ENCODE data around the gene CUL5. TPM values are rescaled to one million over a fixed set of nuclear protein-coding genes. Genes with fewer than 3 reads are reported as not detected.

CUL5 gene
- total RNA-seq, 6 donors from 2014 or later: 12.5 to 35.5 (median 24.1) TPM

DNA sequence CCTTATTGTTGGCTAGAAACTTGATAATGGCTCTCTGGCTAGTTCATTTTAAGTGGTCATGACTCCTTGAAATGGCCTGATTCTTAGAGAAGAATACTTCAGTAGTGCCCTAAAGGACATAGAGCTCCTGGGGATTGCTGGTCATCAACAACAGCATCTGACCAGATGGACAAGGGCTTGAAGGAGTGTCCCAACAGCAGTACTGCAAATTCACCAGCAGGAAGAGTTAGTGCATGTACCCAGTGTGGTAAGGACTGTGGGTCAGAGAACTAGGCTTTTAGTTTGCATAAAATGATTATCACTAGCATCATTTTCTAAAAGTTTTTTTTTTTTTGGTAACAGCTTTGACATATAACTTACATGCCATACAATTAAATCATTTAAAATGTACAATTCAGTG lies 39.5 kb upstream of the CUL5 start:
- TF ChIP-seq POLR2A (IDR thresholded peaks at IDR 0.05) (no peak), EP300 (IDR thresholded peaks at IDR 0.05) (no peak), POLR2AphosphoS5 (IDR thresholded peaks at IDR 0.05) (no peak)
- TF ChIP-seq, protein P1, sequence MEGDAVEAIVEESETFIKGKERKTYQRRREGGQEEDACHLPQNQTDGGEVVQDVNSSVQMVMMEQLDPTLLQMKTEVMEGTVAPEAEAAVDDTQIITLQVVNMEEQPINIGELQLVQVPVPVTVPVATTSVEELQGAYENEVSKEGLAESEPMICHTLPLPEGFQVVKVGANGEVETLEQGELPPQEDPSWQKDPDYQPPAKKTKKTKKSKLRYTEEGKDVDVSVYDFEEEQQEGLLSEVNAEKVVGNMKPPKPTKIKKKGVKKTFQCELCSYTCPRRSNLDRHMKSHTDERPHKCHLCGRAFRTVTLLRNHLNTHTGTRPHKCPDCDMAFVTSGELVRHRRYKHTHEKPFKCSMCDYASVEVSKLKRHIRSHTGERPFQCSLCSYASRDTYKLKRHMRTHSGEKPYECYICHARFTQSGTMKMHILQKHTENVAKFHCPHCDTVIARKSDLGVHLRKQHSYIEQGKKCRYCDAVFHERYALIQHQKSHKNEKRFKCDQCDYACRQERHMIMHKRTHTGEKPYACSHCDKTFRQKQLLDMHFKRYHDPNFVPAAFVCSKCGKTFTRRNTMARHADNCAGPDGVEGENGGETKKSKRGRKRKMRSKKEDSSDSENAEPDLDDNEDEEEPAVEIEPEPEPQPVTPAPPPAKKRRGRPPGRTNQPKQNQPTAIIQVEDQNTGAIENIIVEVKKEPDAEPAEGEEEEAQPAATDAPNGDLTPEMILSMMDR (IDR thresholded peaks at IDR 0.05): no peak
- DNase-seq: no peak
- no peak for ATAC-seq (ENCODE audit: low FRiP score in 2 of 2)
- H3K27ac ChIP-seq: no peak overlapping the region
- H3K4me1 ChIP-seq: no peaks in the 10 kb centered on the region
- H3K9me3 ChIP-seq: no peaks in the 10 kb centered on the region
- no peaks in the 10 kb centered on the region for H3K27me3 ChIP-seq
- no peak overlapping the region for H3K4me3 ChIP-seq
- H3K36me3 ChIP-seq: no peaks in the 10 kb centered on the region

DNA sequence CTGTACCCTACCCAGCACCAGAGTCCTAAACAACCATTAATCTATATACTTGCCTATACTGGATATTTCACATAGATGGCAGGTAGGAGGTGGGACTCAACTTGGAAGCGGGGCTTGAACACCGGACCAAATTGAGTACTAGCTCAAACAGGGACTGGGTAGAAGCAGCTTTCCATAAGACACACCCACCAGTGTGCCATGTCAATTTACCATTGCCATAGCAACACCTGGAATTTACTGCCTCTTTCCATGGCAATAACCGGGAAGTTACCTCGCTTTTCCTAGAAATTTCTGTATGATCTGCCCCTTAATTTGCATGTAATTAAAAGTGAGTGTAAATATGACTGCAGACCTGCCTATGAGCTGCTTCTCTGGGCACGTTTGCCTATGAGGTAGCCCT lies 38.6 kb upstream of the CUL5 start:
- DNase-seq (no peak), ATAC-seq (ENCODE audit: low FRiP score in 2 of 2) (no peak)
- TF ChIP-seq POLR2A (IDR thresholded peaks at IDR 0.05): no peak
- TF ChIP-seq, protein P1 (IDR thresholded peaks at IDR 0.05): no peak
- TF ChIP-seq POLR2AphosphoS5 (IDR thresholded peaks at IDR 0.05): no peak
- no peak for TF ChIP-seq EP300 (IDR thresholded peaks at IDR 0.05)
- WGBS, 2 donors: 87% methylated on average over 5 of the region's 5 CpGs
- H3K9me3 ChIP-seq: no peaks in the 10 kb centered on the region
- no peak overlapping the region for H3K4me3 ChIP-seq
- H3K4me1 ChIP-seq: no peaks in the 10 kb centered on the region
- H3K27ac ChIP-seq: no peak overlapping the region
- H3K36me3 ChIP-seq: no peaks in the 10 kb centered on the region
- no peaks in the 10 kb centered on the region for H3K27me3 ChIP-seq

DNA sequence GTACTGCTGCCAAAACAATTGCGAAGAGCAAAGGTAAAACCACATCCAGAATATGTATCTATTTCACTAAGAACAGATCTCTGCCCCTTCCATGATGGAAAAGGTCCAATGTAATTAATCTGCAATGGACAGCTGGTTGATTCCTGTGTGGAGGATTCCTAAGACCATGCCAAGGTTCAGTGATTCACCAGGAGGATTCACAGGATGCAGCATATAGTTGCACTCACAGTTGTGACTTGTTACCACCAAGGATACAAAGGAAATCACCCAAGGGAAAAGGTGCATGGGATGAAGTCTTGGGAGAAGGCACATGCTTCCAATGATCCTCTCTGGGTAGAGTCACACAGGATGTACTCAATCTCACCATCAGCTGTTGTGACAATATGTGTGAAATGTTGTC lies 35.1 kb upstream of the CUL5 start:
- Histone ChIP-seq H3K27me3 (no peaks in the 10 kb centered on the region), H3K27ac (no peak overlapping the region), H3K36me3 (no peaks in the 10 kb centered on the region), H3K4me1 (no peaks in the 10 kb centered on the region), H3K9me3 (no peaks in the 10 kb centered on the region), H3K4me3 (no peak overlapping the region)
- ATAC-seq (ENCODE audit: low FRiP score in 2 of 2) (no peak), DNase-seq (no peak)
- WGBS, 2 donors: 92 to 96% methylated on average over 1 of the region's 1 CpG
- TF ChIP-seq EP300 (IDR thresholded peaks at IDR 0.05): no peak
- TF ChIP-seq POLR2A (IDR thresholded peaks at IDR 0.05): no peak
- TF ChIP-seq, protein P1 (IDR thresholded peaks at IDR 0.05): no peak
- TF ChIP-seq POLR2AphosphoS5 (IDR thresholded peaks at IDR 0.05): no peak

DNA sequence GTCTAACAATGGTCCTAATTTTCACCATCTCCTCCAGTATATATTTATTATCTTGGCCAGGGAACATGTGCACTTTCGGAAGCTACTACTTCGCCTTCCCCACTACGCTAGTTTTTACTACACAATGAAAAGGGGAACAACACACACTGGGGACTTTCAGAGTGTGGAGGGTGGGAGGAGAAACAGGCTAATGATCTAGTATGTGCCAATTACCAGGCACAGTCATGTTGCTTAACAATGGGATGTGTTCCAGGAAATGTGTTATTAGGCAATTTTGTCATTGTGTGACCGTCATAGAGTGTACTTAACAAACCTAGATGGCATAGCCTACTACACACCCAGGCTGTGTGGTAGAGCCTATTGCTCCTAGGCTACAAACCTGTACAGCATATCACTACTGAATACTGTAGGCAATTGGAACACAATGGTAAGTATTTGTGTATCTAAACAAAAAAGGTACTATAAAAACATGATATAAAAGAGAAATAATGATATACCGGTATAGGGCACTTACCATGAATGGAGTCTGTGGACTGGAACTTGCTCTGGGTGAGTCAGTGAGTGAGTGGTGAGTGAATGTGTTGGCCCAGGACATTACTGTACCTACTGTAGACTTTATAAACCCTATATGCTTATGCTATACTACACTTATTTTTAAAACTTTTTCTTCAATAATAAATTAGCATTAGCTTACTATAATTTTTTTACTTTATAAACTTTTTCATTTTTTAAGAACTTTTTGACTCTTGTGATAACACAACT lies 20.1 kb upstream of the CUL5 start:
- Histone ChIP-seq H3K27ac (no peak overlapping the region), H3K4me3 (no peak overlapping the region), H3K27me3 (no peaks in the 10 kb centered on the region), H3K4me1 (no peaks in the 10 kb centered on the region), H3K9me3 (no peaks in the 10 kb centered on the region), H3K36me3 (no peaks in the 10 kb centered on the region)
- peak in 1 of 2 donors; percentile 75 for ATAC-seq (ENCODE audit: low FRiP score in 2 of 2)
- peak in 1 of 2 donors; percentile 28 for DNase-seq
- TF ChIP-seq, protein P1 (IDR thresholded peaks at IDR 0.05): no peak
- peak in 1 of 2 donors; percentile 79 for TF ChIP-seq POLR2AphosphoS5 (IDR thresholded peaks at IDR 0.05)
- no peak for TF ChIP-seq POLR2A (IDR thresholded peaks at IDR 0.05)
- TF ChIP-seq EP300 (IDR thresholded peaks at IDR 0.05): peak in 1 of 4 donors; percentile 32
- 66% methylated on average over 5 of the region's 5 CpGs for WGBS, 2 donors

DNA sequence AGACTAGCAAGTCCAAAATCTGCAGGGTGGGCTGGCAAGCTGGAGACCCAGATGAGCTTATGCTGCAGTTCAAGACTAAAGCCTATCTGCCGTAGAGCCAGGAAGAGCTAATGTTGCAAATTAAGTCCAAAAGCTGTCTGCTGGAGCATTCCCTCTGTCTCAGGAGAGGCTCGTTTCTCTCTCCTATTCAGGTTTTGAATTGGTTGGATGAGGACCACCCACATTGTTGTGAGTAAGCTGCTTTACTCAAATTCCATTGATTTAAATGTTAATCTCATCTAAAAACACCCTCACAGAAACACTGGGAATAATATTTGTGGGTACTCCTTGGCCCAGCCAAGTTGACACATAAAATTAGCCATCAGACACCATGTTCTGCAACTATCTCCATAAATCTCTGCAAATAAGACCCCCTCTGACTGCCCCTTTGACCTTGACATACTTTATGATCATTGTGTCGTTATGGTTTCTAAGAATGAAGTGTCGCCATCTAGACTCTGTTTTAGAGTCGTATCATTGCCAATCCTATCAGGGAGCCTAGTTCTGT lies 16.8 kb upstream of the CUL5 start:
- DNase-seq: no peak
- WGBS, 2 donors: 62 to 70% methylated on average over 5 of the region's 5 CpGs
- Histone ChIP-seq H3K27me3 (no peaks in the 10 kb centered on the region), H3K36me3 (no peaks in the 10 kb centered on the region), H3K4me3 (no peak overlapping the region), H3K9me3 (no peaks in the 10 kb centered on the region), H3K4me1 (no peaks in the 10 kb centered on the region), H3K27ac (no peak overlapping the region)
- ATAC-seq (ENCODE audit: low FRiP score in 2 of 2): no peak
- no peak for TF ChIP-seq POLR2AphosphoS5 (IDR thresholded peaks at IDR 0.05)
